Vagina (tissue), 2 donors: ENCODE measurements around the gene GNAQ.

Source experiments
- CTCF ChIP-seq, 3 experiments: fragments of 450-650 bp in 2 of 3; fragments of 200-600 bp in 1 of 3; sonication (generic) in 1 of 3; IDR thresholded peaks; one replicate each; pipeline ENCODE4 v1.5.1; 2017 to 2019; ENCODE audit warnings: antibody characterized with exemption in 3 of 3, mild to moderate bottlenecking in 2 of 3, moderate library complexity in 2 of 3
- POLR2A ChIP-seq, 2 donors: fragments of 450-650 bp; IDR thresholded peaks; one replicate each; pipeline ENCODE4 v1.6.1; 2017; ENCODE audit warnings: antibody characterized with exemption in 2 of 2, mild to moderate bottlenecking in 2 of 2, moderate library complexity in 2 of 2
- POLR2AphosphoS5 ChIP-seq, 2 donors: sonication (generic); formaldehyde crosslinking; IDR thresholded peaks; one replicate each; pipeline ENCODE4 v1.9.0; 2017; ENCODE audit warnings: antibody characterized with exemption in 2 of 2, mild to moderate bottlenecking in 2 of 2, low read depth in 1 of 2; ENCODE audit not compliant: insufficient read depth in 1 of 2

GRCh38 chr9:77980622-77981021, 51.0 kb downstream of the GNAQ start:
- no peak for TF ChIP-seq POLR2AphosphoS5 (IDR thresholded peaks at IDR 0.05; ENCODE audit: insufficient read depth in 1 of 2, low read depth in 1 of 2)
- no peak for TF ChIP-seq POLR2A (IDR thresholded peaks at IDR 0.05)
- no peak for TF ChIP-seq CTCF (IDR thresholded peaks at IDR 0.05)
